ENCODE results near the gene OSM. TPM values are rescaled to one million over a fixed set of nuclear protein-coding genes. Genes with fewer than 3 reads are reported as not detected.

The OSM gene
- total RNA-seq, 1 experiment from 2014 or later, result not detected

Other genes starting within 250 kb of the OSM start
- gene HORMAD2, start 186.4 kb downstream of the OSM start, total RNA-seq (2021; ENCODE audit: unreplicated experiment), result not detected
- 34.4 TPM for gene LIF, start 20.1 kb downstream of the OSM start, total RNA-seq (2021; ENCODE audit: unreplicated experiment)
- 6.7 TPM for gene CASTOR1, start 22.7 kb upstream of the OSM start, total RNA-seq (2021; ENCODE audit: unreplicated experiment)
- 14.9 TPM for gene TBC1D10A, start 60.1 kb upstream of the OSM start, total RNA-seq (2021; ENCODE audit: unreplicated experiment)
- 176 TPM for gene SF3A1, start 90.0 kb upstream of the OSM start, total RNA-seq (2021; ENCODE audit: unreplicated experiment)
- gene CCDC157, start 90.2 kb upstream of the OSM start, total RNA-seq (2021; ENCODE audit: unreplicated experiment), result 2.1 TPM
- 35.8 TPM for gene RNF215, start 120.6 kb upstream of the OSM start, total RNA-seq (2021; ENCODE audit: unreplicated experiment)
- 10.7 TPM for gene SEC14L2, start 130.2 kb upstream of the OSM start, total RNA-seq (2021; ENCODE audit: unreplicated experiment)
- 21.5 TPM for gene MTFP1, start 158.9 kb upstream of the OSM start, total RNA-seq (2021; ENCODE audit: unreplicated experiment)
- not detected for gene SEC14L3, start 205.2 kb upstream of the OSM start, total RNA-seq (2021; ENCODE audit: unreplicated experiment)
- gene SEC14L4, start 238.8 kb upstream of the OSM start, total RNA-seq (2021; ENCODE audit: unreplicated experiment), result 2.4 TPM